PFSK-1 (cell line): ENCODE results near the gene HSD17B14.

Source experiments
- FOXP2 ChIP-seq: optimal IDR thresholded peaks from 2 replicates; pipeline ENCODE3; 2011; ENCODE audit warnings: borderline replicate concordance, control low read depth, inconsistent platforms; ENCODE audit not compliant: insufficient read depth; ENCODE audit errors: extremely low read length, extremely low read depth
- POLR2AphosphoS5 ChIP-seq: IDR thresholded peaks from 2 replicates; pipeline ENCODE4 v1.6.1; 2012; ENCODE audit warnings: low read depth, mild to moderate bottlenecking, control low read depth, low read length, moderate library complexity
- SIN3A ChIP-seq: IDR thresholded peaks from 2 replicates; pipeline ENCODE4 v1.6.1; 2012; ENCODE audit warnings: mild to moderate bottlenecking, low read length, moderate library complexity, borderline replicate concordance; ENCODE audit not compliant: insufficient read depth
- TAF1 ChIP-seq: IDR thresholded peaks from 2 replicates; pipeline ENCODE4 v1.6.1; 2012; ENCODE audit warnings: low read length, control low read depth, borderline replicate concordance; ENCODE audit not compliant: insufficient read depth
- TF ChIP-seq, protein P1 (sequence below), 2 experiments: IDR thresholded peaks; 2 replicates each; pipeline versions ENCODE4 v1.6.1 to v1.8.0; 2011 to 2012; ENCODE audit warnings: low read depth in 2 of 2, low read length in 2 of 2, control low read depth in 1 of 2, inconsistent platforms in 1 of 2, mild to moderate bottlenecking in 1 of 2, moderate library complexity in 1 of 2; ENCODE audit not compliant: insufficient read depth in 1 of 2

HSD17B14 gene

GRCh38 chr19:48819366-48819816, 16.9 kb downstream of the HSD17B14 start:
- TF ChIP-seq FOXP2 = no peak
- TF ChIP-seq SIN3A = no peak

DNA sequence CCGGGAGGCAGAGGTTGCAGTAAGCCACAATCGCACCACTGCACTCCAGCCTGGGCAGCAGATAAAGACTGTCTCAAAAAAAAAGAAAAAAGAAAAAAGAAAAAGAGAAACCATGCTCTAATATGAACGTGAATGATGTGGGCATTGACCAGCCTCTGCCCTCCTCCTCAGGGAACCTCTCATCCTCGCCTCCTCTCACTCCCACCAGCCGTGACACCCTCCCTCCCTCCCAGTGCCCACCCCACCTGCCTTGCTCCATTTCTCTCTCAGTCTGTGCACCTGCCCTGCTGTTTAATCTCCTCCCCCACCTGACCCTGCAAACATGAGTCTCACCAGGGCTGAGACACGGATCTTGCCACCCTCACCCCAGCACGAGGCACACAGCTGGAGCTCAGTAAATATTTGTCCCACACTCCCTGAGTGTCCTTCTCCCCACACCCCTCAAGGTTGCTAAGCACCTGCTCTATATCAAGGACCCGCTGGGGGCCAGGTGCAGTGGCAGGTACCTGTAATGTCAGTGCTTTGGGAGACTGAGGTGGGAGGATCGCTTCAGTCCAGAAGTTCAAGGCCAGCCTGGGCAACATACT, 18.0 kb downstream of the HSD17B14 start:
- TF ChIP-seq, protein P1, sequence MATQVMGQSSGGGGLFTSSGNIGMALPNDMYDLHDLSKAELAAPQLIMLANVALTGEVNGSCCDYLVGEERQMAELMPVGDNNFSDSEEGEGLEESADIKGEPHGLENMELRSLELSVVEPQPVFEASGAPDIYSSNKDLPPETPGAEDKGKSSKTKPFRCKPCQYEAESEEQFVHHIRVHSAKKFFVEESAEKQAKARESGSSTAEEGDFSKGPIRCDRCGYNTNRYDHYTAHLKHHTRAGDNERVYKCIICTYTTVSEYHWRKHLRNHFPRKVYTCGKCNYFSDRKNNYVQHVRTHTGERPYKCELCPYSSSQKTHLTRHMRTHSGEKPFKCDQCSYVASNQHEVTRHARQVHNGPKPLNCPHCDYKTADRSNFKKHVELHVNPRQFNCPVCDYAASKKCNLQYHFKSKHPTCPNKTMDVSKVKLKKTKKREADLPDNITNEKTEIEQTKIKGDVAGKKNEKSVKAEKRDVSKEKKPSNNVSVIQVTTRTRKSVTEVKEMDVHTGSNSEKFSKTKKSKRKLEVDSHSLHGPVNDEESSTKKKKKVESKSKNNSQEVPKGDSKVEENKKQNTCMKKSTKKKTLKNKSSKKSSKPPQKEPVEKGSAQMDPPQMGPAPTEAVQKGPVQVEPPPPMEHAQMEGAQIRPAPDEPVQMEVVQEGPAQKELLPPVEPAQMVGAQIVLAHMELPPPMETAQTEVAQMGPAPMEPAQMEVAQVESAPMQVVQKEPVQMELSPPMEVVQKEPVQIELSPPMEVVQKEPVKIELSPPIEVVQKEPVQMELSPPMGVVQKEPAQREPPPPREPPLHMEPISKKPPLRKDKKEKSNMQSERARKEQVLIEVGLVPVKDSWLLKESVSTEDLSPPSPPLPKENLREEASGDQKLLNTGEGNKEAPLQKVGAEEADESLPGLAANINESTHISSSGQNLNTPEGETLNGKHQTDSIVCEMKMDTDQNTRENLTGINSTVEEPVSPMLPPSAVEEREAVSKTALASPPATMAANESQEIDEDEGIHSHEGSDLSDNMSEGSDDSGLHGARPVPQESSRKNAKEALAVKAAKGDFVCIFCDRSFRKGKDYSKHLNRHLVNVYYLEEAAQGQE (IDR thresholded peaks at IDR 0.05; ENCODE audit: insufficient read depth in 1 of 2, low read depth in 2 of 2, low read length in 2 of 2) = no peak
- TF ChIP-seq TAF1 (no peak), SIN3A (no peak), FOXP2 (no peak), POLR2AphosphoS5 (no peak)

- TF ChIP-seq TAF1 (no peak), SIN3A (no peak), FOXP2 (no peak), POLR2AphosphoS5 (no peak)
- TF ChIP-seq, protein P1 (IDR thresholded peaks at IDR 0.05; ENCODE audit: insufficient read depth in 1 of 2, low read depth in 2 of 2, low read length in 2 of 2) = no peak
Measured at GRCh38 chr19:48817585-48818124, 18.6 kb downstream of the HSD17B14 start.

GRCh38 chr19:48815870-48816501, 20.3 kb downstream of the HSD17B14 start:
- no peak for TF ChIP-seq FOXP2
- TF ChIP-seq POLR2AphosphoS5 = no peak
- TF ChIP-seq TAF1 = no peak
- TF ChIP-seq, protein P1 (IDR thresholded peaks at IDR 0.05; ENCODE audit: insufficient read depth in 1 of 2, low read depth in 2 of 2, low read length in 2 of 2) = no peak
- TF ChIP-seq SIN3A = no peak

- TF ChIP-seq FOXP2 (no peak), TAF1 (no peak), POLR2AphosphoS5 (no peak), SIN3A (no peak)
- TF ChIP-seq, protein P1 (IDR thresholded peaks at IDR 0.05; ENCODE audit: insufficient read depth in 1 of 2, low read depth in 2 of 2, low read length in 2 of 2) = no peak
Measured at GRCh38 chr19:48814895-48815294, 21.4 kb downstream of the HSD17B14 start.
